MCF 10A (cell line): ENCODE data around the gene TEX51. TPM values are rescaled to one million over a fixed set of nuclear protein-coding genes. Genes with fewer than 3 reads are reported as not detected.

Experiments used
- BruUV-seq: library from RNA; stranded (reverse); fragments of 400-500 nt; replicated peaks from 2 replicates; lab custom pipeline; 2021; lab: Mats Ljungman, UMichigan
- CTCF ChIA-PET: fragments of 300-600 bp; sonication (Branson Sonifier 250); formaldehyde crosslinking; extraction: SDS; loops from one replicate; lab custom pipeline; 2021; ENCODE audit warnings: antibody characterized with exemption, inconsistent platforms; lab: Yijun Ruan, JAX
- POLR2A ChIA-PET: fragments of 300-600, 350-650 bp; sonication (Branson Sonifier 250); formaldehyde crosslinking; extraction: SDS; loops from one replicate; lab custom pipeline; 2020; ENCODE audit warnings: antibody characterized with exemption, inconsistent platforms; lab: Yijun Ruan, JAX
- DNase-seq: peaks from one replicate; pipeline ENCODE4 v3.0.0-alpha.2; 2018; ENCODE audit not compliant: unreplicated experiment
- H3K27ac Mint-ChIP-seq: one replicate; pipeline ENCODE4 v1.8.0; 2022; ENCODE audit warnings: mild to moderate bottlenecking, low read depth, mixed read lengths; ENCODE audit not compliant: unreplicated experiment
- H3K27me3 Mint-ChIP-seq: one replicate; pipeline ENCODE4 v1.8.0; 2022; ENCODE audit warnings: mixed read lengths; ENCODE audit not compliant: insufficient read depth, unreplicated experiment
- H3K36me3 Mint-ChIP-seq: one replicate; pipeline ENCODE4 v1.8.0; 2022; ENCODE audit warnings: mild to moderate bottlenecking, moderate library complexity, mixed read lengths; ENCODE audit not compliant: insufficient read depth, unreplicated experiment
- H3K4me1 Mint-ChIP-seq: one replicate; pipeline ENCODE4 v1.8.0; 2022; ENCODE audit warnings: mixed read lengths; ENCODE audit not compliant: insufficient read depth, unreplicated experiment
- H3K4me3 Mint-ChIP-seq: one replicate; pipeline ENCODE4 v1.8.0; 2022; ENCODE audit warnings: mild to moderate bottlenecking, moderate library complexity, mixed read lengths; ENCODE audit not compliant: unreplicated experiment
- H3K9me3 Mint-ChIP-seq: one replicate; pipeline ENCODE4 v1.8.0; 2022; ENCODE audit warnings: mixed read lengths; ENCODE audit not compliant: unreplicated experiment
- intact Hi-C: fragments of 100-400 bp; cut with micrococcal nuclease; formaldehyde crosslinking; loops from 2 replicates; pipeline ENCODE4 v1.14.1; 2022
- total RNA-seq: library from RNA; stranded (reverse); gene quantifications from 2 replicates; pipeline ENCODE4 v1.2.3, GENCODE V29; 2022
- TF ChIP-seq, protein P1 (sequence below): fragments of 200-600 bp; IDR thresholded peaks from one replicate; pipeline ENCODE4 v1.8.0; 2022; ENCODE audit warnings: antibody characterized with exemption, mild to moderate bottlenecking; ENCODE audit not compliant: unreplicated experiment

TEX51 gene
- total RNA-seq, 1 experiment from 2014 or later, result not detected

- Mint-ChIP-seq H3K27me3 (peaks cover 28% of the 10 kb centered on the region), H3K4me1 (no peaks in the 10 kb centered on the region), H3K36me3 (no peaks in the 10 kb centered on the region), H3K9me3 (no peaks in the 10 kb centered on the region), H3K27ac (no peak overlapping the region), H3K4me3 (no peak overlapping the region)
- DNase-seq, result no peak
- POLR2A ChIA-PET, result no interaction called here
- CTCF ChIA-PET, result interaction anchor here (0.8 kb wide), 1 partner anchor 1752 kb away, joined by 3 read pairs; no protein-coding TSS in a partner anchor
- BruUV-seq, result no TSS peak
- TF ChIP-seq, protein P1, sequence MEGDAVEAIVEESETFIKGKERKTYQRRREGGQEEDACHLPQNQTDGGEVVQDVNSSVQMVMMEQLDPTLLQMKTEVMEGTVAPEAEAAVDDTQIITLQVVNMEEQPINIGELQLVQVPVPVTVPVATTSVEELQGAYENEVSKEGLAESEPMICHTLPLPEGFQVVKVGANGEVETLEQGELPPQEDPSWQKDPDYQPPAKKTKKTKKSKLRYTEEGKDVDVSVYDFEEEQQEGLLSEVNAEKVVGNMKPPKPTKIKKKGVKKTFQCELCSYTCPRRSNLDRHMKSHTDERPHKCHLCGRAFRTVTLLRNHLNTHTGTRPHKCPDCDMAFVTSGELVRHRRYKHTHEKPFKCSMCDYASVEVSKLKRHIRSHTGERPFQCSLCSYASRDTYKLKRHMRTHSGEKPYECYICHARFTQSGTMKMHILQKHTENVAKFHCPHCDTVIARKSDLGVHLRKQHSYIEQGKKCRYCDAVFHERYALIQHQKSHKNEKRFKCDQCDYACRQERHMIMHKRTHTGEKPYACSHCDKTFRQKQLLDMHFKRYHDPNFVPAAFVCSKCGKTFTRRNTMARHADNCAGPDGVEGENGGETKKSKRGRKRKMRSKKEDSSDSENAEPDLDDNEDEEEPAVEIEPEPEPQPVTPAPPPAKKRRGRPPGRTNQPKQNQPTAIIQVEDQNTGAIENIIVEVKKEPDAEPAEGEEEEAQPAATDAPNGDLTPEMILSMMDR, result no peak
- intact Hi-C loops, result no loop called here
Observed at GRCh38 chr2:126856403-126856802, 42.3 kb upstream of the TEX51 start.

DNA sequence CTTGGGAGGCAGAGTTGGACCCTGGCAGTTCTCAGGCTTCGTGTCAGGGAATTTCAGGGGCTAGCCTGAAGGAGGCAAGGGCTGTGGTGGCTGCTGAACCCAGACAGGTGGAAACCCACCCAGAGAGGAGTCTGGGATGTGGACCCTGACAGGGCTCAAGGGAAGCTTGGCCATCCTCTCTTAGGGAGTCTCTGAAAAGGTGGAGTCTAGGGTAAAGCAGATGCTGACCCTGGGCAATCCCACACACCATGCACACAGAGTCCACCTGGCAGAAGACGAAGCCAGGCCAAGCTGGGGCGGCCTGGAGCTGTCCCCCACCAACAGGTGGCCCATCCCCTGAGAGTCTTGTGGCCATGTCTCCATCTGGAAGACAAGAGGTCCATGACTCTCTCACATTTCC is 41.2 kb upstream of the TEX51 start:
- H3K4me1 Mint-ChIP-seq, result no peaks in the 10 kb centered on the region
- CTCF ChIA-PET, result no interaction called here
- no peak for DNase-seq
- H3K27me3 Mint-ChIP-seq, result peaks cover 17% of the 10 kb centered on the region
- no peaks in the 10 kb centered on the region for H3K36me3 Mint-ChIP-seq
- intact Hi-C loops, result no loop called here
- BruUV-seq, result no TSS peak
- POLR2A ChIA-PET, result no interaction called here
- no peak overlapping the region for H3K27ac Mint-ChIP-seq
- H3K4me3 Mint-ChIP-seq, result no peak overlapping the region
- TF ChIP-seq, protein P1, result no peak
- no peaks in the 10 kb centered on the region for H3K9me3 Mint-ChIP-seq

- H3K27me3 Mint-ChIP-seq, result peaks cover 12% of the 10 kb centered on the region
Observed at GRCh38 chr2:126858013-126858412, 40.7 kb upstream of the TEX51 start.

GRCh38 chr2:126858436-126858835 is 40.3 kb upstream of the TEX51 start:
- no peak for DNase-seq
- Mint-ChIP-seq H3K27me3 (peaks cover 8% of the 10 kb centered on the region), H3K4me1 (no peaks in the 10 kb centered on the region), H3K36me3 (no peaks in the 10 kb centered on the region), H3K9me3 (no peaks in the 10 kb centered on the region), H3K4me3 (no peak overlapping the region), H3K27ac (no peak overlapping the region)
- CTCF ChIA-PET, result interaction anchor here (0.6 kb wide), 1 partner anchor 26 kb away, joined by 4 read pairs; no protein-coding TSS in a partner anchor
- TF ChIP-seq, protein P1, result no peak
- BruUV-seq, result no TSS peak
- intact Hi-C loops, result no loop called here
- POLR2A ChIA-PET, result no interaction called here

More at GRCh38 chr2:126858013-126858412, 40.7 kb upstream of the TEX51 start:
- BruUV-seq, result no TSS peak
- Mint-ChIP-seq H3K9me3 (no peaks in the 10 kb centered on the region), H3K4me3 (no peak overlapping the region), H3K27ac (no peak overlapping the region), H3K36me3 (no peaks in the 10 kb centered on the region), H3K4me1 (no peaks in the 10 kb centered on the region)
- POLR2A ChIA-PET, result no interaction called here
- intact Hi-C loops, result no loop called here
- no peak for DNase-seq
- TF ChIP-seq, protein P1, result no peak
- CTCF ChIA-PET, result no interaction called here
